Stimulated activated CD8-positive, alpha-beta memory T cell treated with anti-CD3 and anti-CD28 coated beads, Interleukin-12 subunit alpha, Interleukin-12 subunit beta, amount 100 ng/mL, for 1 hour (primary cell): Measurements from ENCODE around the gene MNS1.
"Not testable (repeated sequence)": the region's sequence is repeated elsewhere in the genome, so short reads cannot be mapped to it uniquely, and the experiment has no call there.

ENCODE experiments used
- DNase-seq: peaks from one replicate; pipeline ENCODE4 v3.0.0-alpha.2; 2020; ENCODE audit warnings: low read depth

The MNS1 gene

GRCh38 chr15:56464893-56465520, at the start of gene MNS1:
Gene MNS1, minus strand, starts transcription at chr15:56465137. Its CDS starts 165 bp downstream, at chr15:56464972.
- peak; percentile 2 for DNase-seq

GRCh38 chr15:56496635-56497034, 31.7 kb upstream of the MNS1 start:
- DNase-seq: no peak

GRCh38 chr15:56495533-56495932, 30.6 kb upstream of the MNS1 start:
- no peak for DNase-seq

- DNase-seq: no peak
Observed at GRCh38 chr15:56495053-56495452, 30.1 kb upstream of the MNS1 start.

- DNase-seq: no peak
Observed at GRCh38 chr15:56492791-56493555, 28.0 kb upstream of the MNS1 start.

GRCh38 chr15:56492236-56492635, 27.3 kb upstream of the MNS1 start:
- DNase-seq: no peak

GRCh38 chr15:56491110-56491722, 26.3 kb upstream of the MNS1 start:
- peak; percentile 23 for DNase-seq

- DNase-seq: no peak
Observed at GRCh38 chr15:56490461-56490860, 25.5 kb upstream of the MNS1 start.

GRCh38 chr15:56486206-56486605, 21.3 kb upstream of the MNS1 start:
- DNase-seq: not testable (repeated sequence)

- not testable (repeated sequence) for DNase-seq
Observed at GRCh38 chr15:56485426-56485825, 20.5 kb upstream of the MNS1 start.

GRCh38 chr15:56484287-56484686, 19.4 kb upstream of the MNS1 start:
- DNase-seq: no peak

- DNase-seq: no peak
Observed at GRCh38 chr15:56475351-56475750, 10.4 kb upstream of the MNS1 start.

- DNase-seq: no peak
Observed at GRCh38 chr15:56473017-56473416, 8.1 kb upstream of the MNS1 start.

- DNase-seq: no peak
Observed at GRCh38 chr15:56472278-56472677, 7.3 kb upstream of the MNS1 start.

- no peak for DNase-seq
Observed at GRCh38 chr15:56471440-56472069, 6.6 kb upstream of the MNS1 start.

- DNase-seq: no peak
Observed at GRCh38 chr15:56469483-56469882, 4.5 kb upstream of the MNS1 start.

- no peak for DNase-seq
Observed at GRCh38 chr15:56468401-56468800, 3.5 kb upstream of the MNS1 start.

- DNase-seq: no peak
Observed at GRCh38 chr15:56467616-56468015, 2.7 kb upstream of the MNS1 start.

GRCh38 chr15:56460947-56461346, 4.0 kb downstream of the MNS1 start:
- no peak for DNase-seq

- DNase-seq: no peak
Observed at GRCh38 chr15:56460071-56460470, 4.9 kb downstream of the MNS1 start.

- no peak for DNase-seq
Observed at GRCh38 chr15:56459096-56459495, 5.8 kb downstream of the MNS1 start.

GRCh38 chr15:56456229-56456628, 8.7 kb downstream of the MNS1 start:
- DNase-seq: no peak

- no peak for DNase-seq
Observed at GRCh38 chr15:56454836-56455235, 10.1 kb downstream of the MNS1 start.
